ENCODE data around the gene CAMTA1.

The CAMTA1 gene

DNA sequence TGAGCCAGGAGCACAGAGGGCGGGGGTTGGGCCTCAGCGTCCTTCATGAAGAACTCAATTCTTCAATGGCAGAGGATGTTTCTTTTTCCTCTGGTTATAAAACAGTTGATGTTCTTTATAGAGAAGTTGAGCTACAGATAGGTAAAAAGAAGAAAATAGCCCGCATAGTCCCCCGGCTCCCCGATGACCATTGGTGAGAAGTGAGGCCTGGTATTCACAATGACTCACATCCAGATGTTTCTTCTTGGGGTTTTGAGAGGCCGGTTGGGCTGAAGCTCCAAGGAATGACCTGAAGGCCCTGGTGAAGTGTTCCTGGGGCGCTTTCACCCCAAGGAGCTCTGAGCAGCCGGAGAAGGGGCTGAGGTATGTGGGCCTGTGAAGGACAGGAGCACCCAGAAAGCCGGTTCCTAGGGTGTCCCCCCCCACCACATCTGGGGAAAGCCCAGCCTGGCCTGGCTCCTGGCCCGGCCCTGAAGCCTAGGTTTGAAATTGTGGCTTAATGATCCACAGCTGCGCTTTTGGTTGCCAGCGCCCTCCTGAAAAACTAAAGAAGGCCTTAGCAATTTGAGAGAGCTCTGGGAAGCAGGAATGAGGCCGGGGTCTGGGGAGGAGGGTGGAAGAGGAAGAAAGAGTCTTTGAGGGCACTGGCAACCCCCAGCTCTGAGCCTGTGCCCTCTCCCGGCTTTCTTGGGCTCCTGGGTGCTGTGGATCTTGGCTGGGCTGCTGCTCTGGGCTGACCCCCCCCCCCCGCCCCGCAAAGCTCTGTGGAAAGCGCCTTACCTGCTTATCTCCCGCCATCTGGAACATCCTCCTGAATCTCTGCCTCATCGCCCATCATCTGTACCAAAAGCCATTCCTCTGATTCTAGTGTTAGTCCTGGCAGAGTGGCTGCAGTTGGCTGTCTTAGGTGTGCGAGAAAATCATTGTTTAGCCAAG lies 444.7 kb downstream of the CAMTA1 start:
- no peak for DNase-seq (ENCODE audit: low read depth)

DNA sequence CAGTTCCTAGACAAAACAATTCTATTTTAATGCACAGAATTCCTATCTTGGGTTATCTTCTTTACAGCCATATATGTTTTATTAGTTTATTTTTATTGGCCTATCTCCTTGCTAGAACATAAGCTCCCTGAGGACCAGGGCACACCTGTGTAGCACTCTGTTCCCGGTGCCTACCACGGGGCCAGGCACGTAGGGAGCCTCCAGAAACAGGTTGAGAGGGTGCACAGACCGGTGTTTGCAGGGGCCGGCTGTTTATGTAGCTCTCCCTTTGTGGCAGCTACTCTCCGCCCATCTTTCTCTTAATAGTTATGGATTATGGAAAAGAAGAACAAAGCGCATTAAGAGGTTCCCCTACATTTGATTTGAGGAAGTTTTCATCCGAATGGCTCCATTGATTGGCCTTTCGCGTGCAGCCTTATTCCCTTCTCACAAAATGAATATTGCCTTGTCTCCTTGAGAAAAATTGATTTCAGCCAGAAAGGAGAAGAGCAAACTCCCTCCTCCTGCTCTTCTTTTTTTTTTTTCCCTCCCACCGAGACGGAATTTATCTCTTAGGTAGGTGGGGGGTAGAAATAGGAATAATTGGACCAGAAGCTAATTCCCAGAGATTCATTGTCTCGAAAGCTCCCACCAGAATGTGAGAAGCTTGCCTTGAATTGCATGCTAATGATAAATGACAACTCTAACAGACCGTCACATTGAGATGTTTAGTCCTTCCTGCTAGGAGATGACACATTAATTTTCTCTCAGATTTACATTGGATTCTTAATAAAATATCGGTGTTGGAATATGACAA lies 447.4 kb downstream of the CAMTA1 start:
- no peak for DNase-seq (ENCODE audit: low read depth)

DNA sequence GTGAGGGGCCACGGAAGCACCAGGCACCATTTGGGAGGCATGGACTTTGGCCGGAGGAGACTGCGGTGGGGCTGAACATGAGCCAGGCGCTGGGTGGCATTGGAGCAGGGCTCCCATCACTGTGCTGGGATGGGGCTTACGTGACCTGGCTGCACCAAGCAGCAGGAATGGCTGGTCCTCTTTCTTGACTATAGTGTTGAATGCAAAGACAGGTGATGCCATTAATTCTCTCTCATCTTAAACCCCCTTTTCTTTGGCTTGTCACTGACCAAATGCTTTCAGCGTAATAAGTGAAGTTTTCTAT lies 447.9 kb downstream of the CAMTA1 start:
- no peak for DNase-seq (ENCODE audit: low read depth)

DNA sequence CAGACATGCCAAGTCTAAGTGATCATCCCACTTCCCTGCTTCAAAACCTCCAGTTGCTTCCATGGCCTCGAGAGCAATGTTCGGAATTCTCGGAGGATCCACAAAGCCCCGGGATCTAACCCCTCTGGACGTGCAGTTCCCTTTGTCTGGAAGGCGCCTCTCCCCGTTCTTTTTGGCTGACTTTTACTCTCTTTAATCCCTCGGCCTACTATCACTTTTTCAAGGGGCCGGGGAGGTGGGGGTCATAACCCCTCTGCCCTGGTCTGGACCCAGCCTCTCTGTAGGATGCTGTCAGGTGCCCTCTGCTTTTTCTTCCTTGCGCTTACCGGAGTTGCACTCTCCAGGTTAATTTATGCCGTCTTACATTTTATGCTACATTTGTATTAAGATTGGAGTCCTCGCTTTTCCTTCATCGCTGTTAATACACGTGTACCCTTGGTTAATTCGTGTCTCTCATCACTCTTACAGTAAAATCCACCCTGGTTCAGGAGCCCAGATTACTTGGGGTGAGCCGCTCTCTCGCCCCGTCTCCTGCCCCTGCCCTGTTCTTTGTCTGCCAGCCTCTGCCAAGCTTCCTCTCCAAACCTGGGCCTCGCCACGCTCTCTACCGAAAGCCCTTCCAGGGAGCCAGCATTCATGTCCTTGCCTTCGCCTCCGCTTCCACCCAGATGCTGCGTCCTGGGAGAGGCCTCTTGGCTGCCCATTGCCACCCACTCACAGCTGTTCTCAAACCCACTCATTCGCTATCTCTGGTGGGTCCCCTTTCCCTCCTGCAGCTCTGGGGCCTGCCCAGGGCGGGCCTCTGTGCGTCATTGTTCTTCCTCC lies 448.6 kb downstream of the CAMTA1 start:
- no peak for DNase-seq (ENCODE audit: low read depth)

DNA sequence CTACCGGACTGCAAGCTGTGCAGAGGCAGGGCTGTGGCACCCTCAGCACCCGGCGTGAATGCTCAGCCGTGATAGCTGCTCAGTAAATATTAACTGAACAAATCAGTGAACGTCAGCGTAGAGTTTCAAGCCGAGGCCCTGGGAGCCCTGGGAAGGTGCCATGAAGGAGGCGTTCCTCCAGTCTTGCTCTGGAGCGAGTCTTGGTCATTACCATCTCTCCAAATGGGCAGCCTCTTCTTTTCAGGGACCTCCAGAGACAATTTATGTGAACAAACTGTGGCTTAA lies 449.2 kb downstream of the CAMTA1 start:
- no peak for DNase-seq (ENCODE audit: low read depth)

DNA sequence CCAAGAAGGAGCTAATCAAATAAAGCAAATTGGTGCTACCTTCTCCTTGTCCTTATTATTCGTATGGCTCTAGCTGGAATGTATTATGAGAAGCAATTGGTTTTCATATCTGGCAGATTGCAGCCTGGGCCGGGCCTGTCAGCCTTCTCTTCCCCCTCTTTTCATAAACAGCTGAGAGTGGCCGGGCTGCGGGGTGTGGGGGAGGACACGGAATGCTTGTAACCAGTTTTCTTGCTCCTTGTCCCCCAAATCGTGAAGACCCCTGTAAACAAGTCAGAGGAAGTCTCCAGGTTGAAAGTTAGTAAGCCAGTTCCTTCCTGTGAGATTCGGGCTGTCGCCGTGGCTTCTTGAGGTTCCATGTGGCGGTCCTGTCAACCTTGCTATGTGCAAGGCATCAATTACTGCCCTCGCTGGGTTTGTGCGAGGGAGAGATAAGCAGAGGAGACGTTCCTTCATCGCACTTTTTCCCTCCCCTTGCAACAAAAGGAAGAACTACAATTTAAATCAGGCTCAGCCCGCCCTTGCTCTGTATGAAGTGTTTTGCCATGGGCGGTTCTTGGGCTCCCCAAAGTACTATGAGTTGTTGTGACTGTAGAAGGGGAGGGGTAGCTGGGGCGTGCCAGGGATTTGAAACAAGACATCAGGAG lies 450.7 kb downstream of the CAMTA1 start:
- DNase-seq (ENCODE audit: low read depth), result no peak

DNA sequence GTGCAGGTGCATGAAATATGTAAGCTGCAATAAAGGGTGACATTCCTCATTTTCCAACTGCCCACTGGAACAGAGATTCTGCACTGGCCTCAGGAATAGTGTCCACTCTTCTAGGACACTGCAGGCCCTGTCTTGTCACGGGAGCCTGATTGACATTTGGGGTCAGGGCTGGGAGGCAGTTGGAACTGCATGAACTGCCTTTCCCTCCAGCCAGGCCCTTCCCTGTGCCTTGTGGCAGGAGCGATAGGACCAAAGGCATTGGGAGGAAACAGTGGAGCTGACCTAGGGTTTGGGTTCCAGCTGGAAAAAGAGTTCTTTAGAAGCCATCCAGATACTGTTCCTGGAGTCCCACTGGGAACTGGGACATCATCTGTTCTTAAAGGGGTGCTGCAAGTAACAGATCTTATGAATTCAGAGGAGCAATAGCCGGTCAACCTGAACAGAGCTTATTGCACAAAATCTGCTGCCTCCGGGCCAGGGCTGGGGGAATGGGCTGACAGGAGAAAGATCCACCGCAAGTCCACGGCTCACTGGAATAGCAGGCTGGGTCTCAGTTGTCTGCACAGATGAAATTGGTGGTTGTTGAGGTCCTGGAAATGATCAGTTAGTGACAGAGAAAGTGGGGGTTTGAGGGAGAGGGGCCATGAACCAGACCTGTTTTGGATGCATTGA lies 451.7 kb downstream of the CAMTA1 start:
- no peak for DNase-seq (ENCODE audit: low read depth)

DNA sequence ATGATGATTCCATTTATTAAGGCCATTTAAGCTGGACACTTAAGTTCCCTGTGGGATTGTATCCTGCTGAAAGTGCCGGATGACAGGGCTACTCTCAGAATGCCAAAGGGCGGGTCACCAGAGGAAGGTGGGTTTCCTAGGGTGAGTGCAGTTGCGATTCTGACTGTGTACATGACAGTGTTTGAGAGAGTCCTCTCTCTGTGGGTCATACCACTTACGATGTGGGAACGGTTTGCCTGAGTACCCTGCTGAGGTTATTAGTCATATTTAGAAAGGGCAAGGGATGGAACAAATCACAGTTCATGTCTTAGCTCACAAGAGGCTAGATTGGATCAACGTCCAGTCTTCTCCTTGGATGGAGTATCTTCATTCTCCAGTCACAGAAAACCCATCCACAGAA lies 461.9 kb downstream of the CAMTA1 start:
- DNase-seq (ENCODE audit: low read depth), result no peak

DNA sequence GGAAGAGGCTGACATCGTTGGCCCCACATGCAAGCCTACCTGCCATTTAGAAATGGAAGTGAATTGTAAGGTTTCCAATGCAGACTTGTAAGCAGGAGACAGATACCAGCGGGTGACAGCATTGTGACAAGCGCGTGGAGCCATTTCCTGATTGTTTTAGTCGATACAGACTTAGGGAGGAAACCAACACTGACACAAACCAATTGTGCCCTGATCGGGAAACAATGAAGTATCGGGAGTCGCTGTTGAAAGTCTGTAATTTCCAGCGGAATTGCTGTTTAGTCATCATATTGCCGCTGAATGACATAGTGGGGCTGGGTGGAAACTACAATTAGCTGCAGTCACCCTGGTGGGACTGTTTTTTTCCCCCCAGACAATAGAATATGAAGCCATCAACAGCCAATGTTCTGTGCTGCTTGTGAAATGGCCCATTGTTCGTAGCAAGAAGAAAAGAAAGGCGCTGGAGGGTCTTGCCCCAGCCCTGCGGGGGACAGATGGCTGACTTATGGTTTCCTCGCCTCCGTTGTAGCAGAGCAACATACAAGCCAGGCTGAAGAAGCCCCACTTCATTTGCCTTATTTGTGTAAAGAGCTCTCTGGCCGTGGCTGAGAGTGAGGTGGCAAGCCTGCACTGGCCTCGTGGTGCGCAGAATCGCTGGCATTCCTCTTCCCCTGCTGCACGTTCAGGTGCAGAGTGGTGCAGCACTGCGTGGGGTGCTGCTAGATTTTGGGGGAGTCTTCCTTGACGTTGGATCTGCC lies 462.7 kb downstream of the CAMTA1 start:
- DNase-seq (ENCODE audit: low read depth), result no peak

DNA sequence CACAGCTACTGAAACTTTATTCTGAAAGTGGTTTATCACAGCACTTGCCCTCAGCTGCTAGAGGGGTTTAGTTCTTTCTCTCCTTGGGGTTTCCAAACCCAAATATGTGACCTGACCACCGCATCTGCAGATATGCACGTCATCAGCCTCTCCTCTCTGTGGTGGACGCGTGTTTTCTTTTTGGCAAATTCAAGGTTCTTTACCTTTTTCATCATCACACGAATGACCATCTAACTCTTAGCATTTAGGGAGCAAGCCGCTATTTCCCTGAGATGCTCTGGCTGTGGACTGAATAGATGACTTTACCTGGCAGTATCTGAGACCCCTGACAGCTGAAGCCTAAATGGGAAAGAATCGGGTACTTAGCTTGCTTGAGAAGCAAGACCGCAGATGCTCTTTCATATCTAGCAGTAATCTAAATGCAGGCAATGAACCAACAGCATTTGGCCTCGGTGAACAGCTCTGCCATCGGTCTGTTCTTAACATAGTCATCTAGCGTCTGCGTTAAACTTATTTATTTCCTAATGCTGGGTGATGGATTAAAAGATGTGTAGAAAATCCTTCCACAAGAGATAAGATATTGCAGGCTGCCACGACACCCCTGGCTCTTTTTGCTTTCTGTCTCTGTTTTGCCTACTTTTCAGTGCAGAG lies 463.4 kb downstream of the CAMTA1 start:
- no peak for DNase-seq (ENCODE audit: low read depth)

DNA sequence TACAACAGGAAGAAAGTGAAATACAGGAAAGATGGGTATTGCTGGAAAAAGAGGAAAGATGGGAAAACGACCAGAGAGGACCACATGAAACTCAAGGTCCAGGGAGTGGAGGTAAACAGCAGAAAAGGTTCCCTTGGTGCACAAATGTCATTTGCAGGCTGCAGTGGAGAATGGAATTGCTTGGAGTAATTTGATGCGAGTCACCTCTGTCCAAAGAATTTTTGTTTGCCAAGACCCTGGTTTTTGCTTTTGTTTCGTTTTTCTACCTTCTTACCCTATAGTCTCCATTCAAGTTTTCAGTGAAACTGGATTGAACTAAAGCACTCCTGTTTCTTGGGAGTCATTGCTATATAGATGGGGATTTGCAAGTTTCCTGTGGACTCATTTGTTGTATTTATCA lies 464.3 kb downstream of the CAMTA1 start:
- no peak for DNase-seq (ENCODE audit: low read depth)

DNA sequence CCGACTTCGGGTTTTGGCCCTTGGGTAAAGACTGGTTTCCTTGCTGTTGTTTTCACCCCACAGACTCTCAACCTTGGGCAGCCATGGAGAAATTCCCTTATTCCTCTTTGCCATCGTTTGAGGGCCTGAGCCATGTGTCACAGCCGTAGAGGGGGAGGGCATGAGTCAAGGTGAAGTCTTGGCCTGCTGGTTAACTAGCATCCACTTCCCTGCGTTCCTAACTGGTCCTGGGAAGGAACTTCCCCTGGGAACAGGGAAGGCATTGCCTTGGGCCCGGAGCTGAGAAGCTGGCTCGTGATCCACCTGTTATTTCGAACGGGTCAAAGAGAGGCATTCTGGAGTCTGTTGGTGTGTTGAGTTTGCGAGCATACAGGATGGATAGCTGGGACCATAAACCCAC lies 464.9 kb downstream of the CAMTA1 start:
- no peak for DNase-seq (ENCODE audit: low read depth)

DNA sequence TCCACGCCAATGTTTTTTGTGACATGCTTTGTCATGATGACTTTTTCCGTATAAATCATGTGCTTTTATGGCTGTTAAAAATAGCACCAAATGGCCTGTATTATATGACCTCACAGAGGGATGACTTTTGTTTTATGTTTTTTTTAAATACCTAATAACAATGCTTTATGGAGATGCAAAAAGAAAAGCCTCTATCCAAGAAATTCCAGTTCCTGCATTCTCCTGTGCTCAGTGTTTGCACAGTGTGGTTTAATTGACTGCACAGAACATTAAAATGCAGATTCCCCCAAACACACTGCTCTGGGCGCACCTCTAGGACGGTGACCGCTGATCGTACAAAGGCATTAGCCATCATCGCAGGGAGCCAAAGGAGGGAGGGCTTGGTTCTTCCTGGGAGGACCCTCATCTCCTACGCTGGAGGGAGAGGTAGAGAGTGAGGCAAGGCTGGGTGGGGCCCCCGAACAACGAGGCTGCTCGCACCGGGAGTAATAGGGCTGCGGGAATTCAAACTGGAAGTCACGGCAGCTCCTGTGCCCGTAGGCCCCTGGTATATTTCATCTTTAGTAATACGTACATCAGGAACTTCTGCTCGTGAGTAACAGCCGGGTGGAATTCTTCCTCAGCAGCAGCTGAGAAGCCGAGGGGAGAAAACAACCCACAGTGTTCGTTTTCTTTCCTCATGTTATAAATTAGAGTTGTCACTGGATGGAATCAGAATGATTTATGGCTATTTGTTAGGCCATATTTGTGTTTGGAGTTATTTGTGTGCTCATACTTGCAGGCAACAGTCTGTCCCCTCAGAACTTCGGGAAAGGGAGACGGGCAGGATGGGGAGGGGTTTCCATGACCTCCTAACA lies 465.6 kb downstream of the CAMTA1 start:
- no peak for DNase-seq (ENCODE audit: low read depth)

DNA sequence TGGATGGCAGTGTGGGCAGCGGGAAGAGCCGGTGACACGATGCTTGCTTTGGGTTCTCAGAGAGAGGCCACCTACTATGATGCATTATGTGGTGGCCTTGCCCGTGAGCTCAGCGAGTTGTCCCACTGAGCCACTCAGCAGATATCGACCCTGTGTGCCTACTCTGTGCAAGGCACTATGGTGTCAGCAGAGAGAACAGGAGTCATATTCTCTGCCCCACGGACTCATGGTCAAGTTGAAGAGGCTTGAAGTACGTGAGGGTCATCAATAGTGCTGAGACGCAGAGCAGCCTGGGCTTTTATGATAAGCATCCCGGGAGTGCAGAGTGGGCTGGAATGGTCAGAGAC lies 466.2 kb downstream of the CAMTA1 start:
- DNase-seq (ENCODE audit: low read depth), result no peak

DNA sequence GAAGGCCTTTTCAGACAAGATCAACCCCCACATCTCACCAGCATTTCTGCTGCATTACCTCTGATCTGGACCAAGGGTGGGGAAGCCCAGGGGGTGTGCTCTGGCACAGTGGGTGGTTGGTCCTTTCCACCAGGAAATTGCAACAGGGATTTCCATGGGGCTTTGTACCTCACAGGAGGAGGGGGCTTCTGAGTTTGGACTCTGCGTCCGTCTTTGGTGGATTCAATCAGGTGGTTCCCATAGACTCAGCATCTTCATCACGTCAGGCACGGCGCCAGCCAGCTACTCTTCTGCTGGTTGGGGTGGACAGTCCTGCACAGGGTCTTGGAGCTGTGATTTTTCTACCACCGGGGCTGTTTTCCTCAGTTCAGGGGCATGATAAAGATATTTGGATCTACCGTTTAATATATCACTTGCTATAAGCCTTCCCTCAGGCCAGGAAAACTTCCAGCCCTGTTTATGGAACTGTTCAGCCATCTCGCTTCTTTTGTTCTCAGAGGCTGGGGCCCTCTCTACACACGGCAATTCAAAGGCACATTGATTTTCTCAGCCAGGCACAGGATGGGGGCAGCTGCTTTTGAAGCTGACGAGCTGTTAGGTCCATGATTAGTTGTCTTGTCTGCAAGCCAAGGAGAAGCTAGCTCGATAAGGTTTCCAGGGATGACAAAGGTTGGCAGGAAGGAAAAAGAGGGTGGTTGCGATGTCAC lies 467.3 kb downstream of the CAMTA1 start:
- no peak for DNase-seq (ENCODE audit: low read depth)

DNA sequence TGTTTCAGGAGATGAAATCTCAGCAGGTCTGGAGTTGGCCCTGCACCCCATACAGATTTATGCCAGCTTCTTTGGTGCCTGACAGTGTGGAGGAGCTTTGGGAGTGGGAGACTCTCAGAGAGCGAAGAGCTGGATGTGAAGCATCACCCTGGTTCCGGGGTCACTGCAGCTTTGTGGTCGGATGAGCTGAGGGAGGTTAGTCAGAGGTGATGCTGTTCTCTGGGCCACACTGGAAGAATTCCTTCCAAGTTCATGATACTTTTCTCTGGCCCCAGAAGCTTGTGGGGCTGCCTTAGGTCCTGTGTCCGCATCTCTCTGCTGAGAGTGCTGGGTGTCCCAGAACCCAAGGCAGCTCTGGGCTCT lies 467.8 kb downstream of the CAMTA1 start:
- no peak for DNase-seq (ENCODE audit: low read depth)

DNA sequence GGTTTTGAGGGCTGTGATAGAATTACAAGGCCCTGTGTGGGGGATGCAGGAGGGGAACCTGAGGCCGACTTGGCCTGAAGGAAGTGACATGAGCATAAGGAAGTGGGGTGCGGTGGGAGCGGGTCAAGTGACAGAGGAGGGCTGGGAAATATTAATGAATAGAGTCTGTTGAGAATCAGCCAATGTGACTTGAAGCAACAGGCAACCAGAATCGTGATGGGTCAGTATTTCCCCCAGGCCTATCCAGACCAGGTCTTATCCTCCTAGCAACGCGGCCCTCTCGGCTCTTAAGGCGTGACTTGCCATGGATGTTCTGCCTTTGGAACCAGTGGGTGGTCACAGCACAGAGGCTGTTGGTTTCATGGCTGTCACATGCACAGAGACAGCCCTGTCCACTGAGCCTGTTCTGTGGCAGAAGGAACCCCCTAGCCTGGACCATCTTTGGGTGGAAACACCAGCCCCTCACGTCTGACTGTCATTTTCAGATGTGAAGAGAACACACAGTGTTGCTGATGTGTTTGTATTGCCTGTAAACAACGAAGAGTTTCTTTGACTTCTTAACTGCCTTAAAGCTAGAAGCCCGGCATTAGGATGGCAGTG lies 468.8 kb downstream of the CAMTA1 start:
- no peak for DNase-seq (ENCODE audit: low read depth)

DNA sequence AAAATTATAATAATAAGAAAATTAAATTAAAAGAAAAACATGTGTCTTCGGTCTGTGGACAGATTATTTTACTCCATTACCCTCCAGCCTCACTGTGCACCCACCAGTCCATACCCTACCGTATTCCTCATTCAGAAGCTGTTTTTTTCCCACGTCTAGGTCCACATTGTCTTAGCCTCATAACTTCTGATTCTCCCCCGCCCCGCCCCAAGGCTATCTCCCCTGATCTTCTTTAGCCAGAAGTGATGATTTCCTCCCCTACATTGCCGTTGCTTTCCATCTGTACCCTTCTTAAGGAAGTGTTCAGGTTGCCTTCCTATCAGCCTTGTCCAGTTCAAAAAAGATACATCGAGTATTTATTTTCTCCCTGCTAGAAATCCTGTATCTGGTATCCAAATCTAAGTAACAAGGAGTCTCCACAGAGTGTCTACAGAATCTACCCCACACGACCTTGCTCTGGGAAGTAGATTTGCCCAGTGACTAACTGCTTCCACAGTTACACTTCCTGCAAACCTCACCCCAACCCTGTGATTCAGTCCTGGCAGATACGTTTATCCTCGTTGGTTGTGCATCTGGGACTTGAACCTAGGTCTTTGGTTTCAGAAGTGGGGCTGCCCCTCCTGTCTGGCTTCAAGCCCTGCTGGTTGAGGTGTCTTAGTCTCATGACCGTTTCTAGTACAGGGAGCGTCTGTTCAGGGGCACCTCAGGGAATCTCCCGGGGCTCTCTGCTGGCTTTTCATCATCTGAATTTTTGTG lies 470.2 kb downstream of the CAMTA1 start:
- DNase-seq (ENCODE audit: low read depth), result no peak
